A673 (cell line): ENCODE results near the gene NKX2-3. TPM values are rescaled to one million over a fixed set of nuclear protein-coding genes. Genes with fewer than 3 reads are reported as not detected.

Source experiments
- BruUV-seq: library from RNA; stranded (reverse); fragments of 400-500 nt; replicated peaks from 2 replicates; lab custom pipeline; 2021; lab: Mats Ljungman, UMichigan
- CTCF ChIA-PET: fragments of 300-600 bp; sonication (Branson Sonifier 250); formaldehyde crosslinking; loops from one replicate; lab custom pipeline; 2022; ENCODE audit warnings: antibody characterized with exemption; lab: Charles Lee
- POLR2A ChIA-PET: fragments of 300-600 bp; sonication (Branson Sonifier 250); formaldehyde crosslinking; loops from one replicate; lab custom pipeline; 2022; ENCODE audit warnings: antibody characterized with exemption; ENCODE audit not compliant: low non-redundant PET; lab: Charles Lee
- DNase-seq: peaks from one replicate; pipeline ENCODE4 v3.0.0-alpha.2; 2015; ENCODE audit warnings: low spot score
- H3K27ac ChIP-seq: fragments of 200-600 bp; sonication (generic); 2 replicates; pipeline ENCODE4 v1.5.1; 2016; ENCODE audit warnings: mixed run types, low read depth, mild to moderate bottlenecking, mixed read lengths, antibody characterized with exemption, low read length; ENCODE audit not compliant: poor library complexity, severe bottlenecking
- H3K27me3 ChIP-seq: fragments of 200-600 bp; sonication (generic); replicated peaks from 2 replicates; pipeline ENCODE4 v1.6.1; 2017; ENCODE audit warnings: mixed run types, low read depth, mild to moderate bottlenecking, mixed read lengths, antibody characterized with exemption, low read length; ENCODE audit not compliant: insufficient read depth, poor library complexity
- H3K36me3 ChIP-seq: fragments of 200-600 bp; sonication (generic); 2 replicates; pipeline ENCODE4 v1.6.1; 2016; ENCODE audit warnings: mixed run types, mild to moderate bottlenecking, mixed read lengths, antibody characterized with exemption, low read length; ENCODE audit not compliant: insufficient read depth, poor library complexity, severe bottlenecking
- H3K4me1 ChIP-seq: fragments of 200-600 bp; sonication (generic); 2 replicates; pipeline ENCODE4 v1.6.1; 2017; ENCODE audit warnings: mixed run types, mild to moderate bottlenecking, mixed read lengths, antibody characterized with exemption, low read length; ENCODE audit not compliant: insufficient read depth, poor library complexity, severe bottlenecking
- H3K4me3 ChIP-seq: fragments of 200-600 bp; sonication (generic); 2 replicates; pipeline ENCODE4 v1.5.1; 2016; ENCODE audit warnings: low read depth, mixed run types, mild to moderate bottlenecking, mixed read lengths, low read length; ENCODE audit not compliant: poor library complexity, severe bottlenecking
- H3K9me3 ChIP-seq: fragments of 200-600 bp; sonication (generic); 2 replicates; pipeline ENCODE4 v1.6.1; 2016; ENCODE audit warnings: mixed run types, low read depth, mild to moderate bottlenecking, mixed read lengths, antibody characterized with exemption, low read length; ENCODE audit not compliant: poor library complexity, severe bottlenecking
- CTCF ChIP-seq: fragments of 300-800, 200-600 bp; sonication (generic); conservative IDR thresholded peaks from 2 replicates; pipeline ENCODE4 v1.5.1; 2017; ENCODE audit warnings: low read depth, mild to moderate bottlenecking, antibody characterized with exemption, low read length, moderate library complexity, mixed read lengths
- EZH2 ChIP-seq: fragments of 200-600 bp; sonication (generic); IDR thresholded peaks from 2 replicates; pipeline ENCODE4 v1.6.1; 2017; ENCODE audit warnings: borderline replicate concordance, low read depth, mild to moderate bottlenecking, mixed read lengths, antibody characterized with exemption, low read length; ENCODE audit not compliant: poor library complexity, severe bottlenecking
- intact Hi-C: fragments of 100-400 bp; cut with micrococcal nuclease; formaldehyde crosslinking; loops from one replicate; pipeline ENCODE4 v1.10.0; 2022; ENCODE audit not compliant: unreplicated experiment
- total RNA-seq: library from RNA; stranded (reverse); gene quantifications from 2 replicates; pipeline ENCODE4 v1.2.3, GENCODE V29; 2021

Gene NKX2-3
- total RNA-seq, 1 experiment from 2014 or later = not detected

GRCh38 chr10:99558708-99559107 is 26.0 kb downstream of the NKX2-3 start:
- no peak for DNase-seq
- Histone ChIP-seq H3K36me3 (no peaks in the 10 kb centered on the region), H3K4me1 (no peaks in the 10 kb centered on the region), H3K4me3 (no peak overlapping the region), H3K27me3 (peaks cover 8% of the 10 kb centered on the region), H3K27ac (no peak overlapping the region), H3K9me3 (no peaks in the 10 kb centered on the region)
- intact Hi-C loops = no loop called here
- BruUV-seq = no TSS peak
- CTCF ChIA-PET = interaction anchor here (1.1 kb wide), 1 partner anchor 123 kb away, joined by 3 read pairs; no protein-coding TSS in a partner anchor
- POLR2A ChIA-PET = no interaction called here
- TF ChIP-seq EZH2 = no peak
- TF ChIP-seq CTCF = no peak

DNA sequence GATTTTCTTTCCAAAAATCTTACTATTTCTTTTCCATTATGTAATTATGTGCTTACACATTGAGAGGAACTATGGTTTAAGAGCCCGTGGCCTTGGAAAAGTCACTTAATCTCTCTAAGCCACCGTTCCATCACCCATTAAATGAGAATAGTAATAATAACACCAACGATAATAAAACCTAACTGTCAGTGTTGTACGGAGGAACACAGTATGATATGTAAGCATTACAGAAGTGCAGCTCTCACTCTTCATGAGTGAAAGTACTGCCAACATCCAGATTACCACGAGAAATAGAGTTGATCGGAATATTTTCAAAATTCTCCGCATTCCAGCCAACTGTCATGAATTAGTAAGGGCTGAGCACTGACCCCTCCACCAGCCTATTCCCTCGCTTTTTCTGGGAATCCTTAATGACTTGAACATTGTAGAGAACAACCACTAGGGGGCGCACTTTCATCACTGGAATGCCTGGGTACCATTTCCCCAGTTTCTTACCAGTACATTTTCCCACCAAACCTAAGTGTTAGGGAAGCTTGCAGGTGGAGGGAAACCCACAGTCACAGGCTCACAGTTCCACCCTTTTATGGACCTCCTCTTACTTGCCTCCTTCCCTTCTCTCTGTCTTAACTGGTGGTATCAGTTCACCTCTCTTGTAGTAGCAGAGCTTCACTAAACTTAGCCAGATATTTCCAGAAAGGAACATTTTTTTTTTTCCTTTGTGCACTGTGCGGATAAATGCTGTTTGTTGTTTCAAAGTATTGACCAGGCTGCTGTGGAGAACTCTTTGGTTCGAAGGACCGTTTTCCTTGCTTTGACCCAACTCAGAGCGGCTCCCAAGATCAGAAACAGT is 27.8 kb downstream of the NKX2-3 start:
- ChIA-PET CTCF (interaction anchor here (0.6 to 0.7 kb wide), 3 partner anchors 20 to 52 kb away, joined by 6 to 12 read pairs (median 8); no protein-coding TSS in a partner anchor), POLR2A (interaction anchor here (0.7 kb wide), 1 partner anchor 75 kb away, joined by 19 read pairs; no protein-coding TSS in a partner anchor)
- Histone ChIP-seq H3K9me3 (no peaks in the 10 kb centered on the region), H3K4me3 (no peak overlapping the region), H3K4me1 (no peaks in the 10 kb centered on the region), H3K27me3 (no peaks in the 10 kb centered on the region), H3K36me3 (no peaks in the 10 kb centered on the region), H3K27ac (no peak overlapping the region)
- DNase-seq = peak; percentile 68
- BruUV-seq = no TSS peak
- peak; percentile 85 for TF ChIP-seq CTCF
- TF ChIP-seq EZH2 = no peak
- intact Hi-C loops = loop anchor here (1.0 to 2.0 kb wide), 2 partner anchors 52 to 150 kb away; no protein-coding TSS in a partner anchor

- no peaks in the 10 kb centered on the region for H3K9me3 ChIP-seq
- TF ChIP-seq EZH2 = no peak
- no peak for TF ChIP-seq CTCF
- H3K36me3 ChIP-seq = no peaks in the 10 kb centered on the region
- ChIA-PET POLR2A (no interaction called here), CTCF (no interaction called here)
- H3K4me3 ChIP-seq = no peak overlapping the region
- H3K27me3 ChIP-seq = peaks cover 3% of the 10 kb centered on the region
- intact Hi-C loops = no loop called here
- BruUV-seq = no TSS peak
- no peak overlapping the region for H3K27ac ChIP-seq
- H3K4me1 ChIP-seq = no peaks in the 10 kb centered on the region
- no peak for DNase-seq
Observed at GRCh38 chr10:99562631-99563030, 29.9 kb downstream of the NKX2-3 start.
